Measurements from ENCODE around the gene IL1F10. TPM values are rescaled to one million over a fixed set of nuclear protein-coding genes. Genes with fewer than 3 reads are reported as not detected.

Gene IL1F10
- total RNA-seq, 1 donor from 2014 or later: not detected

DNA sequence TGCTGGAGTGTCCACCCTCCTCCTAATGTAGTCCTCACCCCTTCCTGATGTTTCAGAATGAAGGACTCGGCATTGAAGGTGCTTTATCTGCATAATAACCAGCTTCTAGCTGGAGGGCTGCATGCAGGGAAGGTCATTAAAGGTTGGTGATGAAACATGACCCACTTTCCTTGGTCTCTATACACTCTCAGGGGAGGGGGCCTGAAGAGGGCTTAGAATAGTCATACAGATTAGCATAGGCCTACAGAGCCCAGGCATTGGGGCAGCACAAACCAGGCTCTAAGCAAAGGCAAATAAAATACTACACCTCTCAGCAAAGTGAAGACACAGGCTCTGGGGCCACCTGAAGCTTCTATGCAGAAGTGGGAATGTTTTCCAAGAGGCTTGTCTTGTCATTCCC is 7.0 kb upstream of the IL1F10 start:
- Mint-ChIP-seq H3K27ac (ENCODE audit: unreplicated experiment) (no peak overlapping the region), H3K4me1 (ENCODE audit: unreplicated experiment) (no peaks in the 10 kb centered on the region), H3K4me3 (ENCODE audit: unreplicated experiment) (no peak overlapping the region), H3K27me3 (ENCODE audit: unreplicated experiment) (peaks cover 9% of the 10 kb centered on the region), H3K9me3 (ENCODE audit: unreplicated experiment) (no peaks in the 10 kb centered on the region), H3K36me3 (ENCODE audit: low read depth, unreplicated experiment) (peaks cover 1% of the 10 kb centered on the region)
- no peak for DNase-seq (ENCODE audit: low spot score)
- TF ChIP-seq, protein P1, sequence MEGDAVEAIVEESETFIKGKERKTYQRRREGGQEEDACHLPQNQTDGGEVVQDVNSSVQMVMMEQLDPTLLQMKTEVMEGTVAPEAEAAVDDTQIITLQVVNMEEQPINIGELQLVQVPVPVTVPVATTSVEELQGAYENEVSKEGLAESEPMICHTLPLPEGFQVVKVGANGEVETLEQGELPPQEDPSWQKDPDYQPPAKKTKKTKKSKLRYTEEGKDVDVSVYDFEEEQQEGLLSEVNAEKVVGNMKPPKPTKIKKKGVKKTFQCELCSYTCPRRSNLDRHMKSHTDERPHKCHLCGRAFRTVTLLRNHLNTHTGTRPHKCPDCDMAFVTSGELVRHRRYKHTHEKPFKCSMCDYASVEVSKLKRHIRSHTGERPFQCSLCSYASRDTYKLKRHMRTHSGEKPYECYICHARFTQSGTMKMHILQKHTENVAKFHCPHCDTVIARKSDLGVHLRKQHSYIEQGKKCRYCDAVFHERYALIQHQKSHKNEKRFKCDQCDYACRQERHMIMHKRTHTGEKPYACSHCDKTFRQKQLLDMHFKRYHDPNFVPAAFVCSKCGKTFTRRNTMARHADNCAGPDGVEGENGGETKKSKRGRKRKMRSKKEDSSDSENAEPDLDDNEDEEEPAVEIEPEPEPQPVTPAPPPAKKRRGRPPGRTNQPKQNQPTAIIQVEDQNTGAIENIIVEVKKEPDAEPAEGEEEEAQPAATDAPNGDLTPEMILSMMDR (IDR thresholded peaks at IDR 0.05; ENCODE audit: unreplicated experiment): no peak

DNA sequence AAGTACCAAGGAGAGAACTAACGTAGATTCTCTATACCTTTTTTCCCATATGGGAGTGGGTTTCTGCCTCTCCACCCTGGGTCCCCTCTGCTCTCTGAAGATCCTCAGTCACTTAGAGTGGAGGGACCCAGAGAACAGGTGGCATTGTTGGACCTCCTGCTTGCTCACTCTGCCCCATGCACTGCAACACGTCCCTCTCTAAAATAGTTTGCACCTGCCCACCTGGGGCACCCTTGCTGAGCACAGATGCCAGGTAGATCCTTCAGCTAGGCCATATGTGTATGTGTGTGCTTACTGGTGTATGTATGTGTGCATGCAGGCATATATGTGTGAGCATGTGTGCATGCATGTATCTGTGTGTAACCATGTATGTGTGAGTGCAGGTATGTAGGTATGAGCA is 6.5 kb upstream of the IL1F10 start:
- DNase-seq (ENCODE audit: low spot score): no peak
- peaks cover 9% of the 10 kb centered on the region for H3K27me3 Mint-ChIP-seq (ENCODE audit: unreplicated experiment)
- H3K36me3 Mint-ChIP-seq (ENCODE audit: low read depth, unreplicated experiment): no peaks in the 10 kb centered on the region
- H3K9me3 Mint-ChIP-seq (ENCODE audit: unreplicated experiment): no peaks in the 10 kb centered on the region
- TF ChIP-seq, protein P1 (IDR thresholded peaks at IDR 0.05; ENCODE audit: unreplicated experiment): no peak
- H3K4me3 Mint-ChIP-seq (ENCODE audit: unreplicated experiment): no peak overlapping the region
- no peaks in the 10 kb centered on the region for H3K4me1 Mint-ChIP-seq (ENCODE audit: unreplicated experiment)
- H3K27ac Mint-ChIP-seq (ENCODE audit: unreplicated experiment): no peak overlapping the region

DNA sequence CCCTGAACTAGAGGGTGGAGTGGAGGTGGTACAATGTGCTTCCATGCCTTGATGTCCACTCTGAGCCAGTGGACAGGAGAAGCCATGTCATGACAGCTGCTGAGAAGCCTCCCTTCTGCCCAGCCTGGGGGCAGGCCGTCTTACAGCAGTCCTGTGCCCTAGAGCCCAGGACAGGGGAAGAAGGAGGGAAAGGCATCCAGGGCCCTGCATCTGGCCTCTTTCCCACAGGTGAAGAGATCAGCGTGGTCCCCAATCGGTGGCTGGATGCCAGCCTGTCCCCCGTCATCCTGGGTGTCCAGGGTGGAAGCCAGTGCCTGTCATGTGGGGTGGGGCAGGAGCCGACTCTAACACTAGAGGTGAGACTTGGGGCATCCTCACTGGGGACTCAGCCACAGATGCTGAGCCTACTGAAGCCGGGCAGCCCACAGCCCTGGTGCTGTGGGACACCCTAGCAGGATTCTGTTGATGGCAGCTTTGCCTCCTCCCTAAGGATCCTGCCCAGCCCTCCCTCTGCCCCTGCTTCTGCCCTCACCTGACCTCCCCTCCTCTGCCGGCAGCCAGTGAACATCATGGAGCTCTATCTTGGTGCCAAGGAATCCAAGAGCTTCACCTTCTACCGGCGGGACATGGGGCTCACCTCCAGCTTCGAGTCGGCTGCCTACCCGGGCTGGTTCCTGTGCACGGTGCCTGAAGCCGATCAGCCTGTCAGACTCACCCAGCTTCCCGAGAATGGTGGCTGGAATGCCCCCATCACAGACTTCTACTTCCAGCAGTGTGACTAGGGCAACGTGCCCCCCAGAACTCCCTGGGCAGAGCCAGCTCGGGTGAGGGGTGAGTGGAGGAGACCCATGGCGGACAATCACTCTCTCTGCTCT is 5.6 kb upstream of the IL1F10 start:
- H3K36me3 Mint-ChIP-seq (ENCODE audit: low read depth, unreplicated experiment): no peaks in the 10 kb centered on the region
- peaks cover 10% of the 10 kb centered on the region for H3K27me3 Mint-ChIP-seq (ENCODE audit: unreplicated experiment)
- no peaks in the 10 kb centered on the region for H3K4me1 Mint-ChIP-seq (ENCODE audit: unreplicated experiment)
- no peak overlapping the region for H3K27ac Mint-ChIP-seq (ENCODE audit: unreplicated experiment)
- no peak overlapping the region for H3K4me3 Mint-ChIP-seq (ENCODE audit: unreplicated experiment)
- DNase-seq (ENCODE audit: low spot score): no peak
- TF ChIP-seq, protein P1 (IDR thresholded peaks at IDR 0.05; ENCODE audit: unreplicated experiment): no peak
- H3K9me3 Mint-ChIP-seq (ENCODE audit: unreplicated experiment): no peaks in the 10 kb centered on the region

DNA sequence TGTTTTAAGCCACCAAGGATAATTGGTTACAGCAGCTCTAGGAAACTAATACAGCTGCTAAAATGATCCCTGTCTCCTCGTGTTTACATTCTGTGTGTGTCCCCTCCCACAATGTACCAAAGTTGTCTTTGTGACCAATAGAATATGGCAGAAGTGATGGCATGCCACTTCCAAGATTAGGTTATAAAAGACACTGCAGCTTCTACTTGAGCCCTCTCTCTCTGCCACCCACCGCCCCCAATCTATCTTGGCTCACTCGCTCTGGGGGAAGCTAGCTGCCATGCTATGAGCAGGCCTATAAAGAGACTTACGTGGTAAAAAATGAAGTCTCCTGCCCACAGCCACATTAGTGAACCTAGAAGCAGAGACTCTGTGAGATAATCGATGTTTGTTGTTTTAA is 3.5 kb upstream of the IL1F10 start:
- no peaks in the 10 kb centered on the region for H3K4me1 Mint-ChIP-seq (ENCODE audit: unreplicated experiment)
- DNase-seq (ENCODE audit: low spot score): no peak
- no peaks in the 10 kb centered on the region for H3K36me3 Mint-ChIP-seq (ENCODE audit: low read depth, unreplicated experiment)
- TF ChIP-seq, protein P1 (IDR thresholded peaks at IDR 0.05; ENCODE audit: unreplicated experiment): no peak
- H3K4me3 Mint-ChIP-seq (ENCODE audit: unreplicated experiment): no peak overlapping the region
- H3K27me3 Mint-ChIP-seq (ENCODE audit: unreplicated experiment): peaks cover 10% of the 10 kb centered on the region
- no peak overlapping the region for H3K27ac Mint-ChIP-seq (ENCODE audit: unreplicated experiment)
- H3K9me3 Mint-ChIP-seq (ENCODE audit: unreplicated experiment): no peaks in the 10 kb centered on the region

DNA sequence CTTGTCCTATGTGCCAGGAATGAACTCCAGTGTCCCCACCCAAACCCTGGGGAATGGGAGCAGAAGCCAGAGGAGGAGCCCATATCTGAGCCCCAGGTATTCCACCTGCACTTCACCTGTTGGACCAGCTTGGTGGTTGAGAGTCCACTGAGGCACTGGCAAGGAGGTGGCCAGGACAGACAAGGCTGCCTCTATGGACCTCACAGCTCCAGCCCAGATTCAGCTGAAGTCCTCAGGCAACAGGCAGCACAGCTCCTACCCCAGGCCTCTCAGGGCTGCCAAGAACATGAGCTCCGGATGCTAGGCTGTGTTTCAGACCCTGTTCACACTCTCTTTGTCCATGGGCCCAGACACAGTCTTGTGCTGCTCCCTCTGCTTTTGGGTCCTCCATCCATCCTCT is 2.9 kb upstream of the IL1F10 start:
- no peaks in the 10 kb centered on the region for H3K9me3 Mint-ChIP-seq (ENCODE audit: unreplicated experiment)
- no peak overlapping the region for H3K27ac Mint-ChIP-seq (ENCODE audit: unreplicated experiment)
- no peaks in the 10 kb centered on the region for H3K36me3 Mint-ChIP-seq (ENCODE audit: low read depth, unreplicated experiment)
- DNase-seq (ENCODE audit: low spot score): no peak
- peaks cover 10% of the 10 kb centered on the region for H3K27me3 Mint-ChIP-seq (ENCODE audit: unreplicated experiment)
- no peaks in the 10 kb centered on the region for H3K4me1 Mint-ChIP-seq (ENCODE audit: unreplicated experiment)
- TF ChIP-seq, protein P1 (IDR thresholded peaks at IDR 0.05; ENCODE audit: unreplicated experiment): no peak
- H3K4me3 Mint-ChIP-seq (ENCODE audit: unreplicated experiment): no peak overlapping the region

All from endothelial cell (in vitro differentiated cells).